HG03135 (cell line): ENCODE data around the gene APOB.

Source experiments
- ATAC-seq: cut with Tn5 transposase; IDR thresholded peaks from one replicate; pipeline ENCODE4 v1.9.1; 2021; ENCODE audit warnings: mild to moderate bottlenecking, moderate library complexity; ENCODE audit not compliant: unreplicated experiment

APOB gene

GRCh38 chr2:21006423-21007128, 37.3 kb downstream of the APOB start:
- no peak for ATAC-seq

GRCh38 chr2:21005700-21006422, 38.0 kb downstream of the APOB start:
- ATAC-seq, result no peak

GRCh38 chr2:21005111-21005699, 38.7 kb downstream of the APOB start:
- no peak for ATAC-seq

GRCh38 chr2:21004181-21004572, 39.7 kb downstream of the APOB start:
- no peak for ATAC-seq

- ATAC-seq, result no peak
Measured at GRCh38 chr2:21003572-21004180, 40.2 kb downstream of the APOB start.

- ATAC-seq, result no peak
Measured at GRCh38 chr2:21002814-21003192, 41.1 kb downstream of the APOB start.

- ATAC-seq, result no peak
Measured at GRCh38 chr2:21001988-21002813, 41.7 kb downstream of the APOB start.

GRCh38 chr2:21001225-21001946, 42.5 kb downstream of the APOB start:
- no peak for ATAC-seq

- ATAC-seq, result no peak
Measured at GRCh38 chr2:20999906-21000645, 43.8 kb downstream of the APOB start.

- ATAC-seq, result no peak
Measured at GRCh38 chr2:20998972-20999905, 44.6 kb downstream of the APOB start.

GRCh38 chr2:20997953-20998722, 45.7 kb downstream of the APOB start:
- ATAC-seq, result no peak

GRCh38 chr2:20994130-20994529, 49.7 kb downstream of the APOB start:
- no peak for ATAC-seq

GRCh38 chr2:20992201-20992711, 51.6 kb downstream of the APOB start:
- no peak for ATAC-seq

- no peak for ATAC-seq
Measured at GRCh38 chr2:20990442-20991430, 53.1 kb downstream of the APOB start.

- ATAC-seq, result no peak
Measured at GRCh38 chr2:20989404-20989803, 54.5 kb downstream of the APOB start.

GRCh38 chr2:20988905-20989304, 55.0 kb downstream of the APOB start:
- ATAC-seq, result no peak
